K562 (cell line): ENCODE data around the gene CACTIN. TPM values are rescaled to one million over a fixed set of nuclear protein-coding genes. Genes with fewer than 3 reads are reported as not detected.

ENCODE experiments used
- CCNT2 ChIP-seq: IDR thresholded peaks from 2 replicates; pipeline ENCODE4 v1.6.1; 2011; ENCODE audit warnings: borderline replicate concordance, low read depth, mild to moderate bottlenecking, moderate library complexity, mixed read lengths, low read length; ENCODE audit not compliant: insufficient read length; ENCODE audit errors: extremely low read depth
- EGR1 ChIP-seq: fragments of 450-650 bp; conservative IDR thresholded peaks from 2 replicates; pipeline ENCODE4 v1.6.1; 2017; ENCODE audit warnings: mild to moderate bottlenecking
- NFXL1 ChIP-seq: fragments of 450-650 bp; formaldehyde crosslinking; IDR thresholded peaks from 2 replicates; pipeline ENCODE4 v1.4.0; 2021; ENCODE audit warnings: mild to moderate bottlenecking
- PCBP1 ChIP-seq: fragments of 200-400 bp; formaldehyde crosslinking; IDR thresholded peaks from 2 replicates; pipeline ENCODE4 v1.6.1; 2018; ENCODE audit warnings: mild to moderate bottlenecking, low read depth, low read length; ENCODE audit not compliant: poor library complexity, severe bottlenecking
- PHB ChIP-seq: fragments of 250-450 bp; sonication (Bioruptor Pico); IDR thresholded peaks from 2 replicates; pipeline ENCODE4 v1.5.0; 2021
- PHF20 ChIP-seq: fragments of 450-650 bp; IDR thresholded peaks from 2 replicates; pipeline ENCODE4 v1.6.1; 2018; ENCODE audit not compliant: partially characterized antibody
- POLR3G ChIP-seq: IDR thresholded peaks from 2 replicates; pipeline ENCODE4 v1.6.1; 2011; ENCODE audit not compliant: insufficient read length, insufficient replicate concordance; ENCODE audit errors: extremely low read depth
- PURB ChIP-seq: sonication (generic); formaldehyde crosslinking; IDR thresholded peaks from 2 replicates; pipeline ENCODE4 v1.9.0; 2021; ENCODE audit warnings: low read depth, mild to moderate bottlenecking, missing genetic modification reagents
- RB1 ChIP-seq: fragments of 450-650 bp; IDR thresholded peaks from 2 replicates; pipeline ENCODE4 v1.6.1; 2017; ENCODE audit warnings: low read depth, mild to moderate bottlenecking
- SNIP1 ChIP-seq: fragments of 450-650 bp; IDR thresholded peaks from 2 replicates; pipeline ENCODE4 v1.7.1; 2017; ENCODE audit warnings: low read depth, mild to moderate bottlenecking
- SRF ChIP-seq, 2 experiments: fragments of 250-450, 450-650 bp in 1 of 2; sonication (Bioruptor Pico) in 1 of 2; sonication (generic) in 1 of 2; formaldehyde crosslinking; IDR thresholded peaks; 2 replicates each; pipeline versions ENCODE4 v1.5.0 to v1.5.1; 2020 to 2022; ENCODE audit warnings: mild to moderate bottlenecking in 1 of 2, missing genetic modification reagents in 1 of 2
- STAG1 ChIP-seq: sonication (generic); formaldehyde crosslinking; IDR thresholded peaks from 2 replicates; pipeline ENCODE4 v1.5.0; 2020; ENCODE audit warnings: missing genetic modification reagents, borderline replicate concordance
- ZFP1 ChIP-seq: fragments of 450-650 bp; formaldehyde crosslinking; IDR thresholded peaks from 2 replicates; pipeline ENCODE4 v1.4.0; 2020; ENCODE audit warnings: mild to moderate bottlenecking, mixed read lengths
- ZKSCAN1 ChIP-seq: fragments of 150-350 bp; IDR thresholded peaks from 2 replicates; pipeline ENCODE4 v1.6.1; 2016; ENCODE audit warnings: low read depth, low read length
- ZNF12 ChIP-seq: sonication (generic); formaldehyde crosslinking; IDR thresholded peaks from 2 replicates; pipeline ENCODE4 v1.4.0; 2020; ENCODE audit warnings: mild to moderate bottlenecking, missing genetic modification reagents
- polyA plus RNA-seq, 8 experiments: library from polyadenylated mRNA; depleted of rRNA in 4 of 8; stranded (reverse) in 5 of 8; unstranded in 3 of 8; fragments of >200 nt; fragmentation: Nextera tagmentation in 2 of 8; fragmentation: Illumina TruSeq in 1 of 8; extraction: Ambion mirVana in 2 of 8; extraction: Trizol in 1 of 8; gene quantifications; 2 replicates each; pipeline versions ENCODE4 v1.2.1 to v1.2.3, GENCODE V29; 2011 to 2014; ENCODE audit warnings: inconsistent platforms in 1 of 8, missing spikeins in 1 of 8
- total RNA-seq, 7 experiments: library from RNA; depleted of rRNA in 6 of 7; stranded (reverse); fragments of >200 nt in 6 of 7; fragmentation: Illumina TruSeq in 2 of 7; extraction: Trizol in 2 of 7; gene quantifications; 2 replicates each; pipeline versions ENCODE4 v1.2.1 to v1.2.3, GENCODE V29; 2011 to 2021; ENCODE audit warnings: low replicate concordance in 1 of 7
- TF ChIP-seq, protein P1 (sequence below): fragments of 450-650 bp; IDR thresholded peaks from 2 replicates; pipeline ENCODE4 v1.6.1; 2016; ENCODE audit warnings: low read depth, mild to moderate bottlenecking, moderate library complexity
- TF ChIP-seq, protein P2 (sequence below): IDR thresholded peaks from 2 replicates; pipeline ENCODE4 v1.6.1; 2011; ENCODE audit not compliant: insufficient read length; ENCODE audit errors: extremely low read depth
- TF ChIP-seq, protein P3 (sequence below): fragments of 450-650 bp; IDR thresholded peaks from 2 replicates; pipeline ENCODE4 v1.6.1; 2016; ENCODE audit warnings: missing biosample characterization, missing genetic modification characterization
- TF ChIP-seq, protein P4 (sequence below): fragments of 450-650 bp; IDR thresholded peaks from 2 replicates; pipeline ENCODE4 v1.6.1; 2016; ENCODE audit warnings: borderline replicate concordance
- TF ChIP-seq, protein P5 (sequence below), 2 experiments: fragments of 250-450 bp in 1 of 2; fragments of 450-650 bp in 1 of 2; sonication (Bioruptor Pico) in 1 of 2; IDR thresholded peaks; 2 replicates each; pipeline versions ENCODE4 v1.6.1 to v1.8.0; 2016 to 2021; ENCODE audit warnings: mild to moderate bottlenecking in 2 of 2, moderate library complexity in 2 of 2, missing compliant biosample characterization in 1 of 2, missing genetic modification characterization in 1 of 2
- TF ChIP-seq, protein P6 (sequence below): fragments of 450-650 bp; formaldehyde crosslinking; IDR thresholded peaks from 2 replicates; pipeline ENCODE4 v1.4.0; 2022; ENCODE audit warnings: missing genetic modification characterization

Gene CACTIN
- total and polyA plus RNA-seq, 9 of the 15 experiments (the other 6 are each of a cell fraction or from before 2014, with no cell fraction given) = 0.15 to 49.2 (median 15.0) TPM

DNA sequence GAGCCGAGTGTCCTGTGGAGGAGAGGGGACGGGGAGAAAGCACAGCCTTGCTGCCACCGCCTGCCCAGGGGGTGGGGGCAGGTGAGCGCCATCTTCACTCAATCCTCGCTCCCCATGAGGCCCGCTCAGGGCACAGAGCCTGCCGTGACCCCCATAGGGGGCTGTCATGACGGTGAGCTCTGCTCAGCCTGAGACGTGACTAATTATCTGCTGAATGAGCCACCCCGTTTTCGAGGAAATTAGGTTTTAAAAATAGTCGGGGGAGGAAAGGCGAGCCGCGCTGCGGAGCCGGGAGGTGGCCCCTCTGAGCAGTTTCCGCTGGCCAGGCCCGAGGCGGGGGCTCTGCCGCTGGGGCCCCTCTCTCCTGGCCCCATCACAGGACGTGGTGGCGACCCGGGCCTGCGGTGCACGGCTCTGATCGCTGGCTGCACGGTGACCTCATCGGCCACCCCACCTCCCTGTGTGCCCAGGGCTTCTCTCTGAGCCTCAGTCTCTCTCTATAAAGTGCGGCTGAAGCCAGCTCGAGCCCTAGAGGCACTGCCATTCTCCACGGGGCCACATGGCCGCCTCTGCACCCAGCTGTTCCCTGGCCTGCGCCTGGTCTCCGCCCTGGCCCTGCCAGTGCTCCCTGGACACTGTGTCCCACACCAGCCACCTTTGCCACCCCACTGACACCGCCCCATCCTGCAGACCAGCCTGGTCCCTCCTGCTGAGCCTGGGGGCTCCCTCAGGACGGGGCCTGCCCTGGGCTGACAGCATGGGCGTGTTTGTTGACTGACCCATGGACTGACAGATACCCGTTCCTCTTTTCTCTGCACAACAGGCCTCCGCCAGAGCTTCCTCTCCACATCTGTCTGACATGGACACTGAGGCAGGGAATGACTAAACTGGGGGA, 45.3 kb upstream of the CACTIN start (continued):
- TF ChIP-seq NFXL1 (CRISPR knock-in tag) (no peak), ZNF12 (no peak), CCNT2 (no peak), SRF (CRISPR knock-in tag; IDR thresholded peaks at IDR 0.05) (no peak), RB1 (peak; percentile 39; the same call in 1 of the 2 replicates), POLR3G (no peak), PURB (CRISPR knock-in tag) (no peak), PHF20 (no peak), ZFP1 (CRISPR knock-in tag) (no peak), EGR1 (0 out of 2 replicates have a peak, but pooled peaks have one; percentile 12), ZKSCAN1 (no peak), SNIP1 (no peak), PCBP1 (no peak), STAG1 (CRISPR knock-in tag) (no peak), PHB (CRISPR knock-in tag) (no peak)
- TF ChIP-seq, protein P1, sequence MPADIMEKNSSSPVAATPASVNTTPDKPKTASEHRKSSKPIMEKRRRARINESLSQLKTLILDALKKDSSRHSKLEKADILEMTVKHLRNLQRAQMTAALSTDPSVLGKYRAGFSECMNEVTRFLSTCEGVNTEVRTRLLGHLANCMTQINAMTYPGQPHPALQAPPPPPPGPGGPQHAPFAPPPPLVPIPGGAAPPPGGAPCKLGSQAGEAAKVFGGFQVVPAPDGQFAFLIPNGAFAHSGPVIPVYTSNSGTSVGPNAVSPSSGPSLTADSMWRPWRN = no peak
- TF ChIP-seq, protein P2, sequence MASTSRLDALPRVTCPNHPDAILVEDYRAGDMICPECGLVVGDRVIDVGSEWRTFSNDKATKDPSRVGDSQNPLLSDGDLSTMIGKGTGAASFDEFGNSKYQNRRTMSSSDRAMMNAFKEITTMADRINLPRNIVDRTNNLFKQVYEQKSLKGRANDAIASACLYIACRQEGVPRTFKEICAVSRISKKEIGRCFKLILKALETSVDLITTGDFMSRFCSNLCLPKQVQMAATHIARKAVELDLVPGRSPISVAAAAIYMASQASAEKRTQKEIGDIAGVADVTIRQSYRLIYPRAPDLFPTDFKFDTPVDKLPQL = no peak
- TF ChIP-seq, protein P3, sequence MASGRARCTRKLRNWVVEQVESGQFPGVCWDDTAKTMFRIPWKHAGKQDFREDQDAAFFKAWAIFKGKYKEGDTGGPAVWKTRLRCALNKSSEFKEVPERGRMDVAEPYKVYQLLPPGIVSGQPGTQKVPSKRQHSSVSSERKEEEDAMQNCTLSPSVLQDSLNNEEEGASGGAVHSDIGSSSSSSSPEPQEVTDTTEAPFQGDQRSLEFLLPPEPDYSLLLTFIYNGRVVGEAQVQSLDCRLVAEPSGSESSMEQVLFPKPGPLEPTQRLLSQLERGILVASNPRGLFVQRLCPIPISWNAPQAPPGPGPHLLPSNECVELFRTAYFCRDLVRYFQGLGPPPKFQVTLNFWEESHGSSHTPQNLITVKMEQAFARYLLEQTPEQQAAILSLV = no peak
- TF ChIP-seq, protein P4, sequence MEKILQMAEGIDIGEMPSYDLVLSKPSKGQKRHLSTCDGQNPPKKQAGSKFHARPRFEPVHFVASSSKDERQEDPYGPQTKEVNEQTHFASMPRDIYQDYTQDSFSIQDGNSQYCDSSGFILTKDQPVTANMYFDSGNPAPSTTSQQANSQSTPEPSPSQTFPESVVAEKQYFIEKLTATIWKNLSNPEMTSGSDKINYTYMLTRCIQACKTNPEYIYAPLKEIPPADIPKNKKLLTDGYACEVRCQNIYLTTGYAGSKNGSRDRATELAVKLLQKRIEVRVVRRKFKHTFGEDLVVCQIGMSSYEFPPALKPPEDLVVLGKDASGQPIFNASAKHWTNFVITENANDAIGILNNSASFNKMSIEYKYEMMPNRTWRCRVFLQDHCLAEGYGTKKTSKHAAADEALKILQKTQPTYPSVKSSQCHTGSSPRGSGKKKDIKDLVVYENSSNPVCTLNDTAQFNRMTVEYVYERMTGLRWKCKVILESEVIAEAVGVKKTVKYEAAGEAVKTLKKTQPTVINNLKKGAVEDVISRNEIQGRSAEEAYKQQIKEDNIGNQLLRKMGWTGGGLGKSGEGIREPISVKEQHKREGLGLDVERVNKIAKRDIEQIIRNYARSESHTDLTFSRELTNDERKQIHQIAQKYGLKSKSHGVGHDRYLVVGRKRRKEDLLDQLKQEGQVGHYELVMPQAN = no peak
- TF ChIP-seq, protein P5, sequence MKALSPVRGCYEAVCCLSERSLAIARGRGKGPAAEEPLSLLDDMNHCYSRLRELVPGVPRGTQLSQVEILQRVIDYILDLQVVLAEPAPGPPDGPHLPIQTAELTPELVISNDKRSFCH (CRISPR knock-in tag; IDR thresholded peaks at IDR 0.05) = no peak
- TF ChIP-seq, protein P5 (tag; IDR thresholded peaks at IDR 0.05) = no peak
- TF ChIP-seq, protein P6, sequence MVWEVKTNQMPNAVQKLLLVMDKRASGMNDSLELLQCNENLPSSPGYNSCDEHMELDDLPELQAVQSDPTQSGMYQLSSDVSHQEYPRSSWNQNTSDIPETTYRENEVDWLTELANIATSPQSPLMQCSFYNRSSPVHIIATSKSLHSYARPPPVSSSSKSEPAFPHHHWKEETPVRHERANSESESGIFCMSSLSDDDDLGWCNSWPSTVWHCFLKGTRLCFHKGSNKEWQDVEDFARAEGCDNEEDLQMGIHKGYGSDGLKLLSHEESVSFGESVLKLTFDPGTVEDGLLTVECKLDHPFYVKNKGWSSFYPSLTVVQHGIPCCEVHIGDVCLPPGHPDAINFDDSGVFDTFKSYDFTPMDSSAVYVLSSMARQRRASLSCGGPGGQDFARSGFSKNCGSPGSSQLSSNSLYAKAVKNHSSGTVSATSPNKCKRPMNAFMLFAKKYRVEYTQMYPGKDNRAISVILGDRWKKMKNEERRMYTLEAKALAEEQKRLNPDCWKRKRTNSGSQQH = no peak
